ENCODE results near the gene ZNF785.
"Not testable (repeated sequence)": the region's sequence is repeated elsewhere in the genome, so short reads cannot be mapped to it uniquely, and the experiment has no call there.

The ZNF785 gene

GRCh38 chr16:30602616-30603277, 17.2 kb upstream of the ZNF785 start:
- DNase-seq (ENCODE audit: low read depth), result no peak

GRCh38 chr16:30601966-30602365, 16.5 kb upstream of the ZNF785 start:
- no peak for DNase-seq (ENCODE audit: low read depth)

- no peak for DNase-seq (ENCODE audit: low read depth)
Measured at GRCh38 chr16:30600929-30601328, 15.4 kb upstream of the ZNF785 start.

- no peak for DNase-seq (ENCODE audit: low read depth)
Measured at GRCh38 chr16:30600215-30600614, 14.7 kb upstream of the ZNF785 start.

- DNase-seq (ENCODE audit: low read depth), result no peak
Measured at GRCh38 chr16:30592871-30593270, 7.4 kb upstream of the ZNF785 start.

- DNase-seq (ENCODE audit: low read depth), result not testable (repeated sequence)
Measured at GRCh38 chr16:30590869-30591268, 5.4 kb upstream of the ZNF785 start.

GRCh38 chr16:30589582-30589981, 4.1 kb upstream of the ZNF785 start:
- DNase-seq (ENCODE audit: low read depth), result not testable (repeated sequence)

GRCh38 chr16:30588651-30589050, 3.2 kb upstream of the ZNF785 start:
- DNase-seq (ENCODE audit: low read depth), result no peak

GRCh38 chr16:30585022-30585399, 486 bp downstream of the ZNF785 start:
- DNase-seq (ENCODE audit: low read depth), result no peak

- no peak for DNase-seq (ENCODE audit: low read depth)
Measured at GRCh38 chr16:30582611-30583340, 2.7 kb downstream of the ZNF785 start.

GRCh38 chr16:30581457-30581856, 4.0 kb downstream of the ZNF785 start:
- no peak for DNase-seq (ENCODE audit: low read depth)

GRCh38 chr16:30574678-30575077, 10.8 kb downstream of the ZNF785 start:
- no peak for DNase-seq (ENCODE audit: low read depth)

- peak; percentile 87 for DNase-seq (ENCODE audit: low read depth)
Measured at GRCh38 chr16:30571445-30572322, 13.8 kb downstream of the ZNF785 start, which contains the start of gene ZNF688. ZNF688 (minus strand) TSS chr16:30571714; CDS start chr16:30571629, 85 bp downstream.

- DNase-seq (ENCODE audit: low read depth), result no peak
Measured at GRCh38 chr16:30570636-30571444, 14.7 kb downstream of the ZNF785 start.

- DNase-seq (ENCODE audit: low read depth), result no peak
Measured at GRCh38 chr16:30569746-30570635, 15.5 kb downstream of the ZNF785 start.

GRCh38 chr16:30569281-30569680, 16.2 kb downstream of the ZNF785 start:
- DNase-seq (ENCODE audit: low read depth), result no peak

GRCh38 chr16:30567991-30568638, 17.4 kb downstream of the ZNF785 start:
- DNase-seq (ENCODE audit: low read depth), result no peak

- DNase-seq (ENCODE audit: low read depth), result no peak
Measured at GRCh38 chr16:30567160-30567990, 18.1 kb downstream of the ZNF785 start.

GRCh38 chr16:30566531-30566930, 19.0 kb downstream of the ZNF785 start:
- DNase-seq (ENCODE audit: low read depth), result no peak

Data from stimulated activated CD8-positive, alpha-beta memory T cell treated with anti-CD3 and anti-CD28 coated beads, Interleukin-7, amount 100 ng/mL, for 24 hours (primary cell).